Lower leg skin (tissue), 4 donors: ENCODE data around the gene MS4A8. TPM values are rescaled to one million over a fixed set of nuclear protein-coding genes. Genes with fewer than 3 reads are reported as not detected.
"Not testable (repeated sequence)": the region's sequence is repeated elsewhere in the genome, so short reads cannot be mapped to it uniquely, and the experiment has no call there.

Experiments used
- DNase-seq, 2 donors: peaks; one replicate each; pipeline ENCODE4 v3.0.0-alpha.2; 2019; ENCODE audit warnings: low spot score in 2 of 2
- H3K4me3 ChIP-seq: fragments of 200-600 bp; sonication (generic); 2 replicates; pipeline ENCODE4 v1.5.1; 2017; ENCODE audit warnings: mild to moderate bottlenecking, low read depth; ENCODE audit not compliant: poor library complexity, severe bottlenecking
- CTCF ChIP-seq, 3 donors: fragments of 450-650 bp; IDR thresholded peaks; one replicate each; pipeline ENCODE4 v1.5.1; 2016; ENCODE audit warnings: antibody characterized with exemption in 3 of 3, mild to moderate bottlenecking in 3 of 3, moderate library complexity in 2 of 3
- POLR2A ChIP-seq, 2 donors: fragments of 450-650 bp; IDR thresholded peaks; one replicate each; pipeline ENCODE4 v1.6.1; 2016 to 2017; ENCODE audit warnings: antibody characterized with exemption in 2 of 2, mild to moderate bottlenecking in 1 of 2, moderate library complexity in 1 of 2
- WGBS, 2 donors: methylation state at CpG; one replicate each; pipeline ENCODE4 v1.1.5; 2018; 5-methylcytosine and 5-hydroxymethylcytosine counted together
- intact Hi-C: fragments of 100-400 bp; cut with DNase I; formaldehyde crosslinking; loops from one replicate; pipeline ENCODE4 v1.15.0; 2023; ENCODE audit warnings: low total_unique reads
- total RNA-seq, 4 donors: library from RNA; depleted of rRNA; stranded (reverse); fragments of >200 nt; gene quantifications; one replicate each; pipeline ENCODE4 v1.1.0, GENCODE V29; 2016

MS4A8 gene
- total RNA-seq, 4 donors from 2014 or later = not detected

GRCh38 chr11:60705895-60706294, 6.5 kb downstream of the MS4A8 start:
- intact Hi-C loops = no loop called here
- 74 to 87% methylated on average over 5 of the region's 5 CpGs for WGBS, 2 donors
- TF ChIP-seq CTCF (IDR thresholded peaks at IDR 0.05) (no peak), POLR2A (IDR thresholded peaks at IDR 0.05) (no peak)
- DNase-seq = no peak
- H3K4me3 ChIP-seq = no peak overlapping the region

GRCh38 chr11:60706931-60707330, 7.5 kb downstream of the MS4A8 start:
- no peak overlapping the region for H3K4me3 ChIP-seq
- DNase-seq = no peak
- intact Hi-C loops = no loop called here
- no peak for TF ChIP-seq POLR2A (IDR thresholded peaks at IDR 0.05)
- 75% methylated on average over 5 of the region's 5 CpGs for WGBS, 2 donors

GRCh38 chr11:60710482-60710881, 11.1 kb downstream of the MS4A8 start:
- no peak for DNase-seq
- TF ChIP-seq CTCF (IDR thresholded peaks at IDR 0.05) = no peak
- TF ChIP-seq POLR2A (IDR thresholded peaks at IDR 0.05) = no peak
- intact Hi-C loops = no loop called here
- 69 to 77% methylated on average over 4 of the region's 4 CpGs for WGBS, 2 donors
- no peak overlapping the region for H3K4me3 ChIP-seq

- TF ChIP-seq CTCF (IDR thresholded peaks at IDR 0.05) = no peak
- intact Hi-C loops = no loop called here
- H3K4me3 ChIP-seq = no peak overlapping the region
- WGBS, 2 donors = 62 to 83% methylated on average over 4 of the region's 4 CpGs
- peak in 1 of 2 donors; percentile 42 for DNase-seq
Observed at GRCh38 chr11:60711276-60711675, 11.9 kb downstream of the MS4A8 start.

- DNase-seq, H3K4me3 ChIP-seq, intact Hi-C loops: not testable (repeated sequence)
- WGBS, 2 donors = 67 to 69% methylated on average over 6 of the region's 6 CpGs
Observed at GRCh38 chr11:60713423-60713822, 14.0 kb downstream of the MS4A8 start.

GRCh38 chr11:60717956-60718355, 18.5 kb downstream of the MS4A8 start:
- intact Hi-C loops = no loop called here
- no peak for TF ChIP-seq POLR2A (IDR thresholded peaks at IDR 0.05)
- DNase-seq = no peak
- WGBS, 2 donors = 88 to 92% methylated on average over 5 of the region's 5 CpGs
- no peak overlapping the region for H3K4me3 ChIP-seq

GRCh38 chr11:60718524-60719316, 19.3 kb downstream of the MS4A8 start:
- intact Hi-C loops = no loop called here
- TF ChIP-seq CTCF (IDR thresholded peaks at IDR 0.05) (no peak), POLR2A (IDR thresholded peaks at IDR 0.05) (no peak)
- DNase-seq = no peak
- no peak overlapping the region for H3K4me3 ChIP-seq
- WGBS, 2 donors = 69 to 70% methylated on average over 10 of the region's 10 CpGs
